HepG2 (cell line): ENCODE data around the gene FGF21. TPM values are rescaled to one million over a fixed set of nuclear protein-coding genes. Genes with fewer than 3 reads are reported as not detected.

Source experiments
- E2F5 ChIP-seq: sonication (generic); formaldehyde crosslinking; conservative IDR thresholded peaks from 2 replicates; pipeline ENCODE4 v1.4.0; 2020; ENCODE audit warnings: missing genetic modification reagents
- ISL2 ChIP-seq: sonication (generic); formaldehyde crosslinking; IDR thresholded peaks from 2 replicates; pipeline ENCODE4 v1.5.0; 2020; ENCODE audit warnings: missing genetic modification reagents
- MIER2 ChIP-seq: IDR thresholded peaks from 2 replicates; pipeline ENCODE4 v1.6.1; 2016; ENCODE audit warnings: missing biosample characterization, missing genetic modification reagents
- POLR2AphosphoS2 ChIP-seq: IDR thresholded peaks from 2 replicates; pipeline ENCODE4 v1.6.1; 2011; ENCODE audit warnings: low read depth, low read length, improper control_type of control experiment
- SIX4 ChIP-seq: sonication (generic); formaldehyde crosslinking; IDR thresholded peaks from 2 replicates; pipeline ENCODE4 v1.4.0; 2020; ENCODE audit warnings: missing genetic modification reagents
- STAG1 ChIP-seq: sonication (generic); formaldehyde crosslinking; IDR thresholded peaks from 2 replicates; pipeline ENCODE4 v1.4.0; 2020; ENCODE audit warnings: missing genetic modification reagents
- SYNCRIP ChIP-seq: fragments of 200-400 bp; formaldehyde crosslinking; IDR thresholded peaks from 2 replicates; pipeline ENCODE4 v1.6.1; 2018; ENCODE audit warnings: mild to moderate bottlenecking, low read depth, low read length; ENCODE audit not compliant: insufficient read depth
- TRIM24 ChIP-seq: sonication (generic); formaldehyde crosslinking; IDR thresholded peaks from 2 replicates; pipeline ENCODE4 v1.8.0; 2022; ENCODE audit warnings: mild to moderate bottlenecking, missing genetic modification reagents
- ZBTB20 ChIP-seq: sonication (generic); formaldehyde crosslinking; IDR thresholded peaks from 2 replicates; pipeline ENCODE4 v1.8.1; 2023; ENCODE audit warnings: missing genetic modification reagents, low read depth, mild to moderate bottlenecking, borderline replicate concordance
- ZFP36 ChIP-seq: fragments of 150-350 bp; IDR thresholded peaks from 2 replicates; pipeline ENCODE4 v1.6.1; 2018; ENCODE audit warnings: borderline replicate concordance, low read length, low read depth; ENCODE audit not compliant: partially characterized antibody
- ZMYM4 ChIP-seq: sonication (generic); formaldehyde crosslinking; IDR thresholded peaks from 2 replicates; pipeline ENCODE4 v1.8.1; 2023; ENCODE audit warnings: mild to moderate bottlenecking, missing genetic modification reagents
- ZNF253 ChIP-seq: sonication (generic); formaldehyde crosslinking; IDR thresholded peaks from 2 replicates; pipeline ENCODE4 v1.8.0; 2022; ENCODE audit warnings: mild to moderate bottlenecking, missing genetic modification reagents, borderline replicate concordance
- ZNF451 ChIP-seq: sonication (generic); formaldehyde crosslinking; IDR thresholded peaks from 2 replicates; pipeline ENCODE4 v1.5.0; 2020; ENCODE audit warnings: mild to moderate bottlenecking, missing genetic modification reagents
- ZNF616 ChIP-seq: sonication (generic); formaldehyde crosslinking; IDR thresholded peaks from 2 replicates; pipeline ENCODE4 v1.5.0; 2020; ENCODE audit warnings: low read depth, mild to moderate bottlenecking, missing genetic modification reagents
- ZNF704 ChIP-seq: sonication (generic); formaldehyde crosslinking; IDR thresholded peaks from 2 replicates; pipeline ENCODE4 v1.8.1; 2023; ENCODE audit warnings: mild to moderate bottlenecking, inconsistent platforms, moderate library complexity, missing genetic modification reagents, borderline replicate concordance
- ZNF883 ChIP-seq: sonication (generic); formaldehyde crosslinking; IDR thresholded peaks from 2 replicates; pipeline ENCODE4 v1.5.1; 2020; ENCODE audit warnings: mild to moderate bottlenecking, missing genetic modification reagents; ENCODE audit errors: not compliant biosample characterization
- ZSCAN12 ChIP-seq: sonication (generic); formaldehyde crosslinking; IDR thresholded peaks from 2 replicates; pipeline ENCODE4 v1.9.0; 2021; ENCODE audit warnings: mild to moderate bottlenecking, missing genetic modification reagents
- ZSCAN21 ChIP-seq: sonication (generic); formaldehyde crosslinking; IDR thresholded peaks from 2 replicates; pipeline ENCODE4 v1.8.0; 2022; ENCODE audit warnings: mild to moderate bottlenecking, missing genetic modification reagents, moderate library complexity, borderline replicate concordance
- ZSCAN25 ChIP-seq: sonication (generic); formaldehyde crosslinking; IDR thresholded peaks from 2 replicates; pipeline ENCODE4 v1.8.0; 2022; ENCODE audit warnings: mild to moderate bottlenecking, missing genetic modification reagents
- polyA plus RNA-seq, 8 experiments: library from polyadenylated mRNA; depleted of rRNA in 3 of 8; stranded (reverse) in 7 of 8; unstranded in 1 of 8; fragments of >200 nt; fragmentation: Illumina TruSeq in 4 of 8; extraction: Trizol in 4 of 8; gene quantifications; 2 replicates each; pipeline versions ENCODE4 v1.2.1 to v1.2.3, GENCODE V29; 2011 to 2016; ENCODE audit warnings: low read depth in 4 of 8, missing spikeins in 1 of 8, mixed read lengths in 1 of 8; ENCODE audit not compliant: insufficient read depth in 1 of 8
- total RNA-seq, 5 experiments: library from RNA; depleted of rRNA; stranded (reverse); fragments of >200 nt; fragmentation: Illumina TruSeq; extraction: Trizol; gene quantifications; 2 replicates each; pipeline ENCODE4 v1.2.3, GENCODE V29; 2016; ENCODE audit warnings: low read depth in 1 of 5
- TF ChIP-seq, protein P1 (sequence below): sonication (generic); formaldehyde crosslinking; IDR thresholded peaks from 2 replicates; pipeline ENCODE4 v1.5.0; 2020; ENCODE audit warnings: missing genetic modification reagents
- TF ChIP-seq, protein P2 (sequence below): sonication (generic); formaldehyde crosslinking; IDR thresholded peaks from 2 replicates; pipeline ENCODE4 v1.8.0; 2022; ENCODE audit warnings: mild to moderate bottlenecking, missing genetic modification reagents
- TF ChIP-seq, protein P3 (sequence below): sonication (generic); formaldehyde crosslinking; conservative IDR thresholded peaks from 2 replicates; pipeline ENCODE4 v1.8.0; 2022; ENCODE audit warnings: missing genetic modification reagents

Gene FGF21
- total and polyA plus RNA-seq, 2 of the 13 experiments (the other 11 are each of a cell fraction or from before 2014, with no cell fraction given) = 0.17 TPM; not detected in 1

DNA sequence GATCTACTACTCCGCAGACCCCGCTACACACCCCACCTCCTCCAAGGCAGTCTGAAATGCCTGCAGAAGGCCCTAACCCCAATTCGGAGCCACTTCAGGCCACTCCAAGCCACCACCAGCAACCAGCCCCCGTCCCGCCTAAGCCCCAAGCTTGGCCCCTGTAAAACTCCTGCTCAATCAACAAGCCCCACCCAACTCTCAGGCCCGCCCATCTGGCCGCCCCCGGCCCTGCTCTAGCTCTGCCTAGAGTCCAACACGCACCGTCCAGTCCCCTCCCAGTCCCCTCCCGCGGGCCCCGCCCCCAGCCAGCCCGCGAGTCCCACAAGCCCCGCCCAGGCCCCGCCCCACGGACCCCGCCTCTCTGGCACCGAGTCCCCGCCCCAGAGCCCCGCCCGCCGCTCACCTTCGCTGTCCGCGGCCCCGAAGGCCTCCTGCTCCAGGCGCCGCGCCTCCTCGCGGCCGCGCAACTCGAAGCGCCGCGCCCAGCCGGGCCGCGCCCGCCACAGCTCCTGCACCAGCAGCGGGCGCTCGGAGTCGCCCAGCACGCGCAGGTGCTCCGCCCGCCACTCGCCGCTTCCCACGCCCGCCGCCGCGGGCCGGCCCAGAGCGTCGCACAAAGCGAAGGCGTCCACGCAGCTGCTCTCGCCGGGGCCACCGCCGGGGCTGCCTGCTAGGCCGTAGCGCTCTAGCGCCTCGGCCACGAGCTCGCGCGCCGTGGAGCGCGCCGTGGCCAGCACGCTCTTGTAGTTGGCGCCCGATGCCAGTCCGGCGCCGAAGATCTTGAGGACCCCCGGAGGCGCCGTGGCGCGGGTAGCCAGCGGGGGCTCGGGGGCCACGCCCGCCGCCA lies 16.5 kb upstream of the FGF21 start (continued):
- TF ChIP-seq, protein P1, sequence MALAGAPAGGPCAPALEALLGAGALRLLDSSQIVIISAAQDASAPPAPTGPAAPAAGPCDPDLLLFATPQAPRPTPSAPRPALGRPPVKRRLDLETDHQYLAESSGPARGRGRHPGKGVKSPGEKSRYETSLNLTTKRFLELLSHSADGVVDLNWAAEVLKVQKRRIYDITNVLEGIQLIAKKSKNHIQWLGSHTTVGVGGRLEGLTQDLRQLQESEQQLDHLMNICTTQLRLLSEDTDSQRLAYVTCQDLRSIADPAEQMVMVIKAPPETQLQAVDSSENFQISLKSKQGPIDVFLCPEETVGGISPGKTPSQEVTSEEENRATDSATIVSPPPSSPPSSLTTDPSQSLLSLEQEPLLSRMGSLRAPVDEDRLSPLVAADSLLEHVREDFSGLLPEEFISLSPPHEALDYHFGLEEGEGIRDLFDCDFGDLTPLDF (CRISPR knock-in tag) = no peak; the same call in 1 of the 2 replicates
- TF ChIP-seq, protein P2, sequence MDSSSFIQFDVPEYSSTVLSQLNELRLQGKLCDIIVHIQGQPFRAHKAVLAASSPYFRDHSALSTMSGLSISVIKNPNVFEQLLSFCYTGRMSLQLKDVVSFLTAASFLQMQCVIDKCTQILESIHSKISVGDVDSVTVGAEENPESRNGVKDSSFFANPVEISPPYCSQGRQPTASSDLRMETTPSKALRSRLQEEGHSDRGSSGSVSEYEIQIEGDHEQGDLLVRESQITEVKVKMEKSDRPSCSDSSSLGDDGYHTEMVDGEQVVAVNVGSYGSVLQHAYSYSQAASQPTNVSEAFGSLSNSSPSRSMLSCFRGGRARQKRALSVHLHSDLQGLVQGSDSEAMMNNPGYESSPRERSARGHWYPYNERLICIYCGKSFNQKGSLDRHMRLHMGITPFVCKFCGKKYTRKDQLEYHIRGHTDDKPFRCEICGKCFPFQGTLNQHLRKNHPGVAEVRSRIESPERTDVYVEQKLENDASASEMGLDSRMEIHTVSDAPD (CRISPR knock-in tag) = no peak
- TF ChIP-seq MIER2 (CRISPR knock-in tag) (no peak), ZSCAN12 (CRISPR knock-in tag) (no peak), ISL2 (CRISPR knock-in tag) (peak; percentile 22; the same call in 1 of the 2 replicates), STAG1 (CRISPR knock-in tag) (peak; percentile 76), ZNF451 (CRISPR knock-in tag) (0 out of 2 replicates have a peak, but pooled peaks have one; percentile 60), TRIM24 (CRISPR knock-in tag) (no peak), ZNF253 (CRISPR knock-in tag) (0 out of 2 replicates have a peak, but pooled peaks have one; percentile 23), ZSCAN25 (CRISPR knock-in tag) (peak; percentile 68), POLR2AphosphoS2 (no peak), ZBTB20 (CRISPR knock-in tag) (no peak), SIX4 (no peak; the same call in 1 of the 2 replicates), ZNF616 (CRISPR knock-in tag) (no peak), ZFP36 (no peak), ZSCAN21 (CRISPR knock-in tag) (no peak; the same call in 1 of the 2 replicates), SYNCRIP (no peak), ZNF883 (CRISPR knock-in tag) (no peak), ZNF704 (peak; percentile 75; the same call in 1 of the 2 replicates), ZMYM4 (CRISPR knock-in tag) (peak; percentile 38; the same call in 1 of the 2 replicates), E2F5 (CRISPR knock-in tag) (no peak)
- TF ChIP-seq, protein P3, sequence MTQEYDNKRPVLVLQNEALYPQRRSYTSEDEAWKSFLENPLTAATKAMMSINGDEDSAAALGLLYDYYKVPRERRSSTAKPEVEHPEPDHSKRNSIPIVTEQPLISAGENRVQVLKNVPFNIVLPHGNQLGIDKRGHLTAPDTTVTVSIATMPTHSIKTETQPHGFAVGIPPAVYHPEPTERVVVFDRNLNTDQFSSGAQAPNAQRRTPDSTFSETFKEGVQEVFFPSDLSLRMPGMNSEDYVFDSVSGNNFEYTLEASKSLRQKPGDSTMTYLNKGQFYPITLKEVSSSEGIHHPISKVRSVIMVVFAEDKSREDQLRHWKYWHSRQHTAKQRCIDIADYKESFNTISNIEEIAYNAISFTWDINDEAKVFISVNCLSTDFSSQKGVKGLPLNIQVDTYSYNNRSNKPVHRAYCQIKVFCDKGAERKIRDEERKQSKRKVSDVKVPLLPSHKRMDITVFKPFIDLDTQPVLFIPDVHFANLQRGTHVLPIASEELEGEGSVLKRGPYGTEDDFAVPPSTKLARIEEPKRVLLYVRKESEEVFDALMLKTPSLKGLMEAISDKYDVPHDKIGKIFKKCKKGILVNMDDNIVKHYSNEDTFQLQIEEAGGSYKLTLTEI = no peak
